Neuron (in vitro differentiated cells): ENCODE results near the gene PIK3C2B.

ENCODE experiments used
- H2AFZ ChIP-seq: one replicate; pipeline ENCODE4 v1.6.1; 2013; ENCODE audit warnings: low read depth, mild to moderate bottlenecking, inconsistent platforms, low read length, moderate library complexity
- H3K27me3 ChIP-seq: one replicate; pipeline ENCODE4 v1.6.1; 2013; ENCODE audit warnings: low read length; ENCODE audit not compliant: insufficient read depth
- H3K36me3 ChIP-seq: one replicate; pipeline ENCODE4 v1.6.1; 2013; ENCODE audit warnings: low read length; ENCODE audit not compliant: insufficient read depth
- H3K4me1 ChIP-seq: one replicate; pipeline ENCODE4 v1.6.1; 2013; ENCODE audit warnings: low read length; ENCODE audit not compliant: insufficient read depth
- H3K4me3 ChIP-seq: 2 replicates; pipeline ENCODE4 v1.5.1; 2013; ENCODE audit warnings: mild to moderate bottlenecking, low read length, moderate library complexity
- H3K9me3 ChIP-seq: one replicate; pipeline ENCODE4 v1.6.1; 2013; ENCODE audit warnings: low read length

Gene PIK3C2B

GRCh38 chr1:204456826-204457442 is 37.7 kb downstream of the PIK3C2B start:
- Histone ChIP-seq H3K4me1 (peaks cover 38% of the 10 kb centered on the region), H3K4me3 (no peak overlapping the region), H3K27me3 (no peaks in the 10 kb centered on the region), H3K36me3 (peaks cover 57% of the 10 kb centered on the region), H2AFZ (no peak overlapping the region), H3K9me3 (no peaks in the 10 kb centered on the region)

- no peak overlapping the region for H2AFZ ChIP-seq
- H3K9me3 ChIP-seq = no peaks in the 10 kb centered on the region
- peaks cover 57% of the 10 kb centered on the region for H3K36me3 ChIP-seq
- H3K4me3 ChIP-seq = no peak overlapping the region
- H3K27me3 ChIP-seq = no peaks in the 10 kb centered on the region
- H3K4me1 ChIP-seq = peaks cover 38% of the 10 kb centered on the region
These were observed 38.8 kb downstream of the PIK3C2B start for GRCh38 chr1:204455831-204456145.

- Histone ChIP-seq H3K4me1 (peaks cover 38% of the 10 kb centered on the region), H3K9me3 (no peaks in the 10 kb centered on the region), H2AFZ (no peak overlapping the region), H3K4me3 (no peak overlapping the region), H3K27me3 (no peaks in the 10 kb centered on the region), H3K36me3 (peaks cover 57% of the 10 kb centered on the region)
These were observed 39.4 kb downstream of the PIK3C2B start for GRCh38 chr1:204455063-204455830.

DNA sequence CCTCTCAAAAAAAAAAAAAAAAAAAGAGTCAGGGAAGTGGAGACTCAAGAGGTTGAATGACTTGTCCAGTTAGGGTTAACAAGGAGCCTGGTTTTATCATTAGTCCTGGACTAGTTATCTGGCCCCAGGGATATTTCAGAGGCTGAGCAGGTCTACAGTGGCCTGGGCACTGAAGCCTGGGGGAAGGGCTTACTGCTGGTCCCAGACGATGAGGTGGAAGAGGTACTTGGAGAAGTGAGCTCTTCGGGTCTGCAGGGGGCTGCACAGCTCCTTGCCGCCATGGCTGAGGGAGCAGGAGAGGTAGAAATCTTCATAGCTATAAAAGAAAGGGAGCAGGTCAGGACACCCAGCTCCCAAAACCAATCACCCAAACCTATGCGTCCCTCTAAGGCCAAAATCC is 40.1 kb downstream of the PIK3C2B start:
- Histone ChIP-seq H3K9me3 (no peaks in the 10 kb centered on the region), H2AFZ (no peak overlapping the region), H3K4me1 (peaks cover 38% of the 10 kb centered on the region), H3K4me3 (no peak overlapping the region), H3K36me3 (peaks cover 57% of the 10 kb centered on the region), H3K27me3 (no peaks in the 10 kb centered on the region)

DNA sequence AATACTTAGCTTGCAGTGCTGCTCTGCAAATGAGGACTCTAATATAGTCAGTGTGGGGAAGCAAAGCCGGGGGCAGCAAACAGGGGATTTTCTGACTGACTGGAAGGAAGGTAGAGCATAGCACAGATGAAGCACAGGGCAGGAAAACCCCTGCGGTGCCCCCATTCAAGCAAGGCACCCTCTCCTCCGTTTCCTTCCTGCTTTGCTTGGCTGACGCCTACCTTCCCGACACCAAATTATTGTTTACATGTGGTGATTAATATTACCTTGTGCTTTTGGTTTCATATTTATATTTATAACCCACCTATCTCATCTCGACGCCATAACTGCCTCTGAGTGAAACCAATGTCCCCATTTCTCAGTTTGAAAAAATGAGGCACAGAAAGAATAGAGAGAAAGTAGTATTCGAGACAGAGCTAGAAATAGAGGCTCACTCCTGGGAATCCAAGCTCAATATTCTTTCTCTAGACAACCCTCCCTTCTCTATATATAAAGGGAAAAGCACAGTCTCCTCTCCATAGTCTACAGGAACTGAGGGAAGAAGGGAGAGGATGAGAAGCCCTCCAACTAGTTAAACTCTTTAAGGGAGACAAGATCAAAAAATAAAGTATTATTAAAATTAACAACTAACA is 41.3 kb downstream of the PIK3C2B start:
- no peaks in the 10 kb centered on the region for H3K9me3 ChIP-seq
- no peak overlapping the region for H3K4me3 ChIP-seq
- H3K36me3 ChIP-seq = peaks cover 60% of the 10 kb centered on the region
- H3K27me3 ChIP-seq = no peaks in the 10 kb centered on the region
- H2AFZ ChIP-seq = no peak overlapping the region
- peaks cover 37% of the 10 kb centered on the region for H3K4me1 ChIP-seq

DNA sequence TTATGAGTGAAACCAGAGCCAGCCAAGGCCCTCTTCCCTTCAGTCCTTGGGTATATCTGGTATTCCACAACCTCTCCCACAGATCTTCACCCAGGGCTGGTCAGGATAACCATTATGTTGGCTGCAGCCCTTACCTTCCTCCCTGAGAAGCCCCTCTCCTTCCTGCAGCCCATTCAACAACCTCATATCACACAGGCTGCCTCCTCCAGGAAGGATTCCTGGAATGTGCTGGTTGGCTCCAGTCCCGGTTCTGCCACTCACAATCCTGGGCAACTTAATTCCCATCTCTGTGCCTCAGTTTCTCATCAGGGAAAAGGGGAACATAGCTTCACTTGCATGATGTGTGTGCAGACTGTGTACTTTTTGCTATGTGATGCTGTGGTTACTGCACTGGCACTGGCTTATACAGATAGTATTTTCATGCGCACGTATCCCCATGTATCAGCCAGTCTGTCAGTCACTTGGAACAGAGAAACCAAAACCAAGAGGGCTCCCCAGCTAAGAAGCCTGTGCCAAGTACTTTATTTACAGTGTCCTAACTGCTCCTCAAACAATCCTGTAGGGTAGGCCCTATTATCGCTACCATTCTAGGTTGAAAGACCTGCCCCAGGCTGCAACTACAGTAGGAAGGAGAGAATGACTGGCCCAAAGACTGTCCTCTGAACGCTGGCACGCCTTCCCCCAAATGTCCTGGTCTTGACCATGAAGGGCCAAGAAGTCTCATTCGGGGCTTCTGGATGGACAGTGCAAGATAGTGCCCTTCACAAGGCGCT is 43.1 kb downstream of the PIK3C2B start:
- Histone ChIP-seq H3K36me3 (peaks cover 63% of the 10 kb centered on the region), H2AFZ (no peak overlapping the region), H3K4me3 (no peak overlapping the region), H3K9me3 (no peaks in the 10 kb centered on the region), H3K4me1 (peaks cover 33% of the 10 kb centered on the region), H3K27me3 (no peaks in the 10 kb centered on the region)

GRCh38 chr1:204450461-204451257 is 43.9 kb downstream of the PIK3C2B start:
- Histone ChIP-seq H2AFZ (no peak overlapping the region), H3K4me3 (no peak overlapping the region), H3K9me3 (no peaks in the 10 kb centered on the region), H3K4me1 (peaks cover 25% of the 10 kb centered on the region), H3K36me3 (peaks cover 67% of the 10 kb centered on the region), H3K27me3 (no peaks in the 10 kb centered on the region)

DNA sequence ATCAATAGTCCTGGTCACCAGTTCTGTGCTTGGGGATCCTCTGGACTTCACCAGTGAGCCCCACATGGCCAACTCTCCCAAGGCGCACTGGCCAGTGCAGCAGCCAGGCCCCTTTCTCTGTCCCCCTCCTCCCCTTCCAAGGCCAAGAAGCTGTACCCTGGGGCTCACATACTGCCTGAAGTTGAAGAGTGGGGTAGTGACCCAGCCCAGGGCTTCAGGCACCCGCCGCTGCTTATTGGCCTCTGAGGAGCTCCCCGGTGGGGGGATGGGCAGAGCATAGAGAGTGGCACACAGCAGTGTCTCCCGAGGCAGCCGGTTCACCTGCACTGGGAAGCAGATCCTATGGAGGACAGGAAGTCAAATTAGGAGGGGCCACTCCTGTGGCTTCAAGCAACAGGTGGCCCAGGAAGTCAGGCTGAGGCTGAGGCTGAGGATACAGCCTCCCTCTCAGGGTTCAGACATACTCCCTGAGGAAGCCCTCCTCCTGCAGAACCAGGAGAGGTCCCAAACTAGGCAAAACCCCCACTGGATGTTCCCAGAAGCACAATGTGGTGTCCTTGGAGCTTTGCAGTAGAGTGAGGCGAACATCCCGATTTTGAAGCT is 44.8 kb downstream of the PIK3C2B start:
- Histone ChIP-seq H3K4me3 (no peak overlapping the region), H3K9me3 (no peaks in the 10 kb centered on the region), H3K27me3 (no peaks in the 10 kb centered on the region), H3K4me1 (peaks cover 20% of the 10 kb centered on the region), H2AFZ (no peak overlapping the region), H3K36me3 (peaks cover 76% of the 10 kb centered on the region)

DNA sequence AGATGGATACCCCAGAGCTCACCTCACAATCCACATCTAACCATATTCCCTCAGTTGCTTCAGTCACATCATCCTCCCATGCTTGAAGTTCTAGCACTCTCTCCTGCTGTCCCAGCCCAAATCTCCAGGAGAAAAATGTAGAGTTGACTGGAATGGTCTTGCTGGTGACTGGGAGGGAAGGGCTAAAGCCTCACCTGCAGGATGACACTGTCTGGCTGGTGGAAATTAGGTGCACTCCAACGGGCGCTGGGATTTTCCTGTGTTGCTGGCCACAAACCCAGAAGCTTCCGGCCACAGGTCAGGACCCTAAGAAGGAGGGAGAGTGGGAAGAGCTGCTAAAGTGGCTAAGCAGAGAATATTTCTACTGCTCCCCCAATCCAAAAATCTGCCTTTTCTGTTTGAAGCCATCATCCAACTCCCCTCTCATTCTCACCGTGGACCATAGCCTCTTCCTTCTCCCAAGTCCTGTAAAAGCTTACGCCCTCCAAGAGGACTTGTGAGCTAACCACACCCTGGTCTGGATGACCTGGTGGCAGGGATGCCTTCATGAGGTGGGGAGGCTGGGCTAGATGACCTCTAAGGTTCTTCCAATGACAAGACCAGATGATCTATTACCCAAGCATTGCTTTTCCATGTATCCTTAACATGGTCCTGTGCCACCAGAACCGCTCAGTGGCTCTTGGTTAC is 45.5 kb downstream of the PIK3C2B start:
- Histone ChIP-seq H3K4me1 (peaks cover 15% of the 10 kb centered on the region), H3K27me3 (no peaks in the 10 kb centered on the region), H3K9me3 (no peaks in the 10 kb centered on the region), H2AFZ (no peak overlapping the region), H3K36me3 (peaks cover 82% of the 10 kb centered on the region), H3K4me3 (no peak overlapping the region)

GRCh38 chr1:204448344-204448964 is 46.2 kb downstream of the PIK3C2B start:
- no peak overlapping the region for H3K4me3 ChIP-seq
- no peaks in the 10 kb centered on the region for H3K27me3 ChIP-seq
- H3K9me3 ChIP-seq = no peaks in the 10 kb centered on the region
- H2AFZ ChIP-seq = no peak overlapping the region
- H3K36me3 ChIP-seq = peaks cover 87% of the 10 kb centered on the region
- peaks cover 15% of the 10 kb centered on the region for H3K4me1 ChIP-seq

GRCh38 chr1:204447736-204448135 is 46.9 kb downstream of the PIK3C2B start:
- H3K4me1 ChIP-seq = peaks cover 15% of the 10 kb centered on the region
- H3K9me3 ChIP-seq = no peaks in the 10 kb centered on the region
- peaks cover 87% of the 10 kb centered on the region for H3K36me3 ChIP-seq
- H3K4me3 ChIP-seq = no peak overlapping the region
- no peak overlapping the region for H2AFZ ChIP-seq
- no peaks in the 10 kb centered on the region for H3K27me3 ChIP-seq
